Neural progenitor cell (in vitro differentiated cells): ENCODE data around the gene CXCL6. TPM values are rescaled to one million over a fixed set of nuclear protein-coding genes. Genes with fewer than 3 reads are reported as not detected.

Source experiments
- DNase-seq: peaks from one replicate; pipeline ENCODE4 v3.0.0-alpha.2; 2016; ENCODE audit warnings: low spot score
- H2AFZ ChIP-seq: fragments of 200-600 bp; sonication (generic); replicated peaks from 2 replicates; pipeline ENCODE4 v1.6.1; 2016; ENCODE audit warnings: antibody characterized with exemption
- H3F3A ChIP-seq: fragments of 200-600 bp; sonication (generic); 2 replicates; pipeline ENCODE4 v1.6.1; 2016; ENCODE audit warnings: antibody characterized with exemption, low read depth
- H3K27ac ChIP-seq: fragments of 200-600 bp; sonication (generic); 2 replicates; pipeline ENCODE4 v1.5.1; 2016; ENCODE audit warnings: mild to moderate bottlenecking
- H3K27me3 ChIP-seq: fragments of 200-600 bp; sonication (generic); 2 replicates; pipeline ENCODE4 v1.6.1; 2016; ENCODE audit warnings: mild to moderate bottlenecking, moderate library complexity
- H3K36me3 ChIP-seq: fragments of 200-600 bp; sonication (generic); 2 replicates; pipeline ENCODE4 v1.5.1; 2016
- H3K4me1 ChIP-seq: fragments of 200-600 bp; sonication (generic); 2 replicates; pipeline ENCODE4 v1.6.1; 2016; ENCODE audit warnings: mixed run types
- H3K4me2 ChIP-seq: fragments of 200-600 bp; sonication (generic); 2 replicates; pipeline ENCODE4 v1.6.1; 2016
- H3K4me3 ChIP-seq: fragments of 200-600 bp; sonication (generic); 2 replicates; pipeline ENCODE4 v1.5.1; 2016
- H3K79me2 ChIP-seq: fragments of 200-600 bp; sonication (generic); 2 replicates; pipeline ENCODE4 v1.6.1; 2016; ENCODE audit warnings: low read depth
- H3K9ac ChIP-seq: fragments of 200-600 bp; sonication (generic); 2 replicates; pipeline ENCODE4 v1.6.1; 2016
- H3K9me3 ChIP-seq: fragments of 200-600 bp; sonication (generic); 2 replicates; pipeline ENCODE4 v1.5.1; 2016; ENCODE audit warnings: low read depth
- H4K20me1 ChIP-seq: fragments of 200-600 bp; sonication (generic); 2 replicates; pipeline ENCODE4 v1.6.1; 2016; ENCODE audit warnings: low read depth
- H3K27ac Mint-ChIP-seq: 3 replicates; pipeline ENCODE4 v1.8.0; 2021; ENCODE audit warnings: mixed read lengths
- H3K27me3 Mint-ChIP-seq: 2 replicates; pipeline ENCODE4 v1.8.0; 2022; ENCODE audit warnings: low read depth, mild to moderate bottlenecking, inconsistent platforms, moderate library complexity, mixed read lengths; ENCODE audit not compliant: insufficient read depth
- H3K36me3 Mint-ChIP-seq: 3 replicates; pipeline ENCODE4 v1.8.0; 2021; ENCODE audit warnings: mixed read lengths
- H3K4me1 Mint-ChIP-seq: 3 replicates; pipeline ENCODE4 v1.8.0; 2021; ENCODE audit warnings: mixed read lengths
- H3K4me3 Mint-ChIP-seq: 3 replicates; pipeline ENCODE4 v1.8.0; 2021; ENCODE audit warnings: mild to moderate bottlenecking, moderate library complexity, mixed read lengths
- H3K9me3 Mint-ChIP-seq: 3 replicates; pipeline ENCODE4 v1.8.0; 2020; ENCODE audit warnings: mixed read lengths
- CTCF ChIP-seq: fragments of 200-600 bp; sonication (generic); IDR thresholded peaks from 2 replicates; pipeline ENCODE4 v1.5.1; 2017; ENCODE audit warnings: antibody characterized with exemption, mild to moderate bottlenecking
- EZH2 ChIP-seq: fragments of 200-600 bp; sonication (generic); IDR thresholded peaks from 2 replicates; pipeline ENCODE4 v1.6.1; 2017; ENCODE audit warnings: antibody characterized with exemption, mild to moderate bottlenecking, moderate library complexity
- EZH2phosphoT487 ChIP-seq: fragments of 200-600 bp; sonication (generic); IDR thresholded peaks from 2 replicates; pipeline ENCODE4 v1.6.1; 2017; ENCODE audit warnings: antibody characterized with exemption
- total RNA-seq: library from RNA; depleted of rRNA; stranded (reverse); fragments of >200 nt; gene quantifications from 2 replicates; pipeline ENCODE4 v1.2.3, GENCODE V29; 2015; ENCODE audit warnings: low replicate concordance

Gene CXCL6
- total RNA-seq, 1 donor from 2014 or later: 0.71 TPM

- H3K9me3 Mint-ChIP-seq: no peaks in the 10 kb centered on the region
- Histone ChIP-seq H3K4me1 (no peaks in the 10 kb centered on the region), H2AFZ (no peak overlapping the region), H4K20me1 (no peaks in the 10 kb centered on the region), H3K4me2 (no peak overlapping the region), H3K79me2 (no peaks in the 10 kb centered on the region), H3K9me3 (no peaks in the 10 kb centered on the region), H3K4me3 (no peak overlapping the region), H3K27ac (no peak overlapping the region), H3K9ac (no peak overlapping the region), H3K36me3 (no peaks in the 10 kb centered on the region), H3K27me3 (no peaks in the 10 kb centered on the region), H3F3A (no peaks in the 10 kb centered on the region)
- no peaks in the 10 kb centered on the region for H3K4me1 Mint-ChIP-seq
- H3K27ac Mint-ChIP-seq: no peak overlapping the region
- TF ChIP-seq EZH2 (no peak), CTCF (no peak), EZH2phosphoT487 (no peak)
- H3K27me3 Mint-ChIP-seq: no peaks in the 10 kb centered on the region
- H3K4me3 Mint-ChIP-seq: no peak overlapping the region
- H3K36me3 Mint-ChIP-seq: no peaks in the 10 kb centered on the region
- DNase-seq: no peak
Observed at GRCh38 chr4:73885574-73886267, 49.2 kb downstream of the CXCL6 start.

Other genes with a start within 250 kb of the CXCL6 start
- gene RASSF6, start 216.2 kb upstream of the CXCL6 start, total RNA-seq: not detected in 2 replicates
- not detected in 2 replicates for gene CXCL8, start 96.1 kb upstream of the CXCL6 start, total RNA-seq
- not detected in 2 replicates for gene PF4V1, start 16.6 kb downstream of the CXCL6 start, total RNA-seq
- not detected in 2 replicates for gene CXCL1, start 32.7 kb downstream of the CXCL6 start, total RNA-seq
- gene PF4, start 145.3 kb downstream of the CXCL6 start, total RNA-seq: not detected in 2 replicates
- gene PPBP, start 151.5 kb downstream of the CXCL6 start, total RNA-seq: not detected in 2 replicates
- gene CXCL5, start 162.0 kb downstream of the CXCL6 start, total RNA-seq: 0.12 and 0.15 TPM in 2 replicates
- gene CXCL3, start 202.0 kb downstream of the CXCL6 start, total RNA-seq: 1.5 and 2.0 TPM in 2 replicates